HS-5 (cell line): ENCODE measurements around the gene IL31RA.
"Not testable (repeated sequence)": the region's sequence is repeated elsewhere in the genome, so short reads cannot be mapped to it uniquely, and the experiment has no call there.

Experiments
- DNase-seq: peaks from one replicate; pipeline ENCODE4 v3.0.0-alpha.2; 2012; ENCODE audit warnings: low read depth

IL31RA gene

DNA sequence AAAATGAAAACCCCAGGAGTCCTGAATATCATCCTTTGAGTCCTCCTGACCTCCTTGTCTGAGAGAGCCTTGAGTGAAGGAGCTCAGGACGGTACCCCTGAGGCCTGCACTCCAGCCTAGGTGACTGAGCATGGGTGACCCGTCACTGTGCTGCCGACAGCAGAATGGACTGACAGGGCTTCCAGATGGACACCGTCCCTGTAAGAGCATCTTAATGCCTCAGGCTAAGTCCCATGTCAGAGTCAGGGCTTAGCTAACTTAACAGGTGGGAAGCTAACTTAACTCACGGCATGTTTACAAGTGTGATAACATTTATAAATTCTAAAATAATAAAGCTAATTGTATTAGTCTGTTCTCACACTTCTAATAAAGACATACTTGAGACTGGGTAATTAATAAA, 75.3 kb downstream of the IL31RA start:
- no peak for DNase-seq

DNA sequence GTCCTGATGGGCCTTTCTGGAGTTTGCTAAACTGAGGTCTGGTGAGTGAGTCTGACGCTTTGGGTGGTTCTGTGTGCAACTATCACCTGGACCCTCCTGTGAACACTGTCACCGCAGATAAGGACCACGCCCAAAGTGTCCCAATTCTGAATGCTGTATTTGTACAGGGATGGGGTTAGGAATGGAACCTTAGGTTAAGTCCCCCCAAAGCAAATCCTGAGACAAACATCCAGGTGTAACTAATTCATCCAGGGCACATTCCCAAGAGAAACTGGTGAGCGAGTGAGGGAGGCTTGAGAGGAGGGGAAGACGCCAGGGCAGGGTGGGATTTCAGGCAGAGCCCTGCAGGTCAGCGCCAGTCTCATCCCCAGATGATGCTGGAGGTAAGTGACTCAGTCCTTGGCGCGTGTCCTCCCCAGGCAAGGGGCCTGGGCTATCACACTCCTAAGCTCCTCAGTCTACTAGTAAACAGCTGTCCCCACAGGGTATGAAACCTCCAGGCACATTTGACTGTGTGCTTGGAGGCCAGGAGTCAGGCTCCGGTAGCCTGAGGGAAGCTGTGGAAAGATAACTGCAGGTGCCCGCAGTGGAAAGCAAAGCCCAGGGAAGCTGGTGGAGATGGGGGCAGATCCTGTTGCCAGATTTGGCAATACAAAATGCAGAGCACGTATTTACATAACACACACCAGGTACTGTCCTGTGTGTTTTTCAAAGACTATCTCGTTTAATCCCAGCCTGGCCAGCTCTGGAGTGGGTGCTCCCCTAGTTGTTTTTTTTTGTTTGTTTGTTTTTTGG, 76.9 kb downstream of the IL31RA start:
- no peak for DNase-seq

DNA sequence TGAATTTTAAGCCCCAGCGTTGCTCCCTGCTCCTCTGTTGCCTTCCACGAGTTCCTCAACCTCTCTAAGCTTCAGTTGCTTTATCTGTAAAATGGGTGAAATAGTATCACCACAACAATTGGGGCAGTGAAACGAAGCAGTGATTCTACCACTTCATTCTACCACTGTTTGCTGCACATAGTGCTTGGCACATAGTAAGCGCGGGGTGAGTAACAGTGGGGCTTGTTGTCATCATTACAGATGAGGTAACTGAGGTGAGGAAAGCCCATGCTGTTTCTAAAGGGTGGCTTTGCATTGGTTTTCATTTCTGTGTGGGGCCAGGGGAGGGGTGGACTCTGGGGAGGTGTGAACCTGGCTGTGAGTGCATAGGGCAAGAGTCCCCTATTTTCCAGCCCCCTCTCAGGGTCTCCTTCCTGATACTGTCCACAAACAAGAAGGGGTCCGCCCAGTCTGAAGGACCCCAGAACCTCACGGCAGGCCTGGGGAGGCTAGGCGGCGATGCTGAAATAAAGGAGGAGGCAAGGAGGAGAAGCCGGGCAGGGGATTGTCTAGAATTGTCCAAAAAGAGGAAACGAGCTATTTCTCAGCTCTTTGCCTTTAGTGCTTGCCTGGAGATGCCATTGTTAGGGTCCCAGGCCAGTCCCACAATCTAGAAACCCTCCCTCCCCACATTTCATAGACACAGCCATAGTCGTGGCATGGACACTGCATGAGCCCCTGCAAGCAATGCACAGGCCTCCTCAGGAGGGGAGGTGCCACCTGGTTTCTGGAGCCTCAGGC, 78.1 kb downstream of the IL31RA start:
- DNase-seq, result no peak

DNA sequence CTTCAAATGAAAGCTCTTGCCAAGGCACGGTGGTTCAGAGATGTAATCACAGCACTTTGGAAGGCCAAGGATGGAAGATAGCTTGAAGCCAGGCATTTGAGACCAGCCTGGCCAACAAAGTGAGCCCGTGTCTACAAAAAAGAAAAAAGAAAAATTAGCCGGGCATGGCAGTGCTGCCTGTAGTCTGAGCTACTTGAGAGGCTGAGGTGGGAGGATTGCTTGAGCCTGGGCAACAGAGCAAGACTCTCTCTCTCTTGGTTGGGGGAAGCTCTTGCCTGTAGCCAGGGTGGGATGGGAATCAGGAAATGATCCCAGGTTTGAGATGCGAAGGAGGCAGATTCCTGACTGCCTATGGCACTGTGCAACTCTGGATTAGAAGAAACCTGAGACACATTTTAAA, 81.5 kb downstream of the IL31RA start:
- no peak for DNase-seq

DNA sequence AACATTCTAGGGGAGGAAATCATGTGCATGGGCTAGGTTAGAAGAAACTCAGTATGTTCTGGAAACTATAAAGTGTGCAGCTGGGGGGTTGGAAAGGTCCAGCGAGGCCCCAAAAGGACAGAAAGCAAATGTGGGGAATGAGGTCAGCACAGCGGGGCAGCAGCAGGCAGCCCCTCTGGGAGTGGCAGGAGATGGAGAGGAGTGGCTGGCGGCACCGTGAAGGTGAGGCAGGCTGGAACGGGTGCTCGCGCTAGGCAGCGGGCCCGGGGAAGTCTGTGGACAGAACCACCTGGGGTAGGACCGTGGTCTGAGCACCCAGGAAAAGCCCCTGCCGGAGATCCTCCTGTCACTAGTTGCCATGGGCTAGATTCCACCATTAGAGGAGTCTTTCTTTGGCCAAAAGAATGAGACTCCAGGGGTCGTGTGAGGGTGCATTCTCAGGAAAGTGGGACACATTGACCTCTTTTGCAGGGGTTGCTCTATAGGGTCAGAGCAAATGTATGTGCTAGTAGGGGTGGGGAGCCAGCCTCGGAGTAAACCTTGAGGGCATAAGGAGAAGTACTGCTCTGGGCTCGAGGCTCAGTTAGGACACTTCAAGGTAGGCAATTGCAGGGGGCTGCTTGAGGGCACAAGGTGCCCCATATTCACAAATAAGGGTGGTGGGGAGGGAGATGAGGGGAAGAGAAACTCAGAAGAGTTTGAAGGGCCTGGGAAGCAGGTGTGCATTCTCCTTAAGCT, 82.4 kb downstream of the IL31RA start:
- DNase-seq, result no peak

DNA sequence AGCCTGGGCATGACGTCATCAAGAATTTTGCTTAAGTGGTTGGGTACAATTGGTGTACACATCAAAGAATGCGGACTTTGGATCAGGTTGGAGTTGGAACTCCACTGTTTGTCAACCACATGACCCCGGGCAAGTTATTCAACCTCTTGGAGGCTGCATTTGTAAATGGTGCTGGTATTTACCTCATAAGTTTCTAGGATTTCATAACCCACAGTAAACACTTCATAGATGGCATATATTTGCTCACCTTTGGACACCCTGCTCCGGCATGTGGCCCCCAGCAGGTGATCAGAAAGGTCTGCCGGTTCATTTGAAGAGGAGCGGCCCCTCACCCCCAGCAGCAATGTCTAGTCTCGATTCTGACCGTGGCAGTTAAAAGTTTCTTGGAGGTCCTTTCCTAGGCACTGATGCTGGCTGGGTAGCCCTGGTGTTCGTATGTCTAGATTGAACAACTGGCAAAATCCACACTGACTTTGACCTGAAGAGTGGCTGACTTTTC, 83.0 kb downstream of the IL31RA start:
- DNase-seq, result no peak

DNA sequence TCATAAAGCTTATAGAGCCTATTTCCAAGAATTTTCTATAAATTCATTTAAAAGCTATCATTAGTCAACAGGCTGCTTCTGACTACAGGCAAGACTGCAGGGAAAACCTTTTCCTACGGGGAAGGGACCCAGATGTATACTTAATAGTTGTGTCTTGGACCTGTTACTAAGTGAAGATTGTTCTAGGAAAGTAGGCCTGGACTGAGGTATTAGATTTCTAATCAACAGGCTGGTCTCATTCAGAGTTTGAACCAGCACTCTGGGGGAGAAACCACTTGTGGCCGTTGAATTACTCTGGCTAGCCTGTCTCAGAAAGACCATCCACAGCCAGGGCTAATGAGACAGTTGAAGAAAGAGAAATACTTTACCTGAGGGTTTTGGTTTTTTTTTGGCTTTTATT, 83.6 kb downstream of the IL31RA start:
- DNase-seq, result no peak

DNA sequence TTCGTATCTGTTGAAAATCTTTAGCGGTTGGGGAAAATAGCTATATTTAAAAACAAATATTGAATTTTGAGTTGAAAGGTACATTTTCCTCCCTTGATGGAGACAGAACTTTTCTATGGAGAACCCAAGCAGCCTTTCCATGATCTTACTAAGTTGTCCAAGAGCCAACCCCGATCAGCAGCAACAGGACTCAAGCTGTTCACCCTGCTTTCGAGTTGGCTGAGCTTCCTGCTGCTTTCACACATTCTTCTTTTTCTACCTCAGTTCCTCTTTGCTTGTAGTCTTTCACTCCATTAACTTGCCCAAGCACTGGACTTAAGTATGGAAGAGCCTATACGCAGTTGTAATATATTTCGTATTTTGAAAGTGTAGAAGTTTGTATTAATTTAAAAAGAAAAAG, 84.2 kb downstream of the IL31RA start:
- no peak for DNase-seq

DNA sequence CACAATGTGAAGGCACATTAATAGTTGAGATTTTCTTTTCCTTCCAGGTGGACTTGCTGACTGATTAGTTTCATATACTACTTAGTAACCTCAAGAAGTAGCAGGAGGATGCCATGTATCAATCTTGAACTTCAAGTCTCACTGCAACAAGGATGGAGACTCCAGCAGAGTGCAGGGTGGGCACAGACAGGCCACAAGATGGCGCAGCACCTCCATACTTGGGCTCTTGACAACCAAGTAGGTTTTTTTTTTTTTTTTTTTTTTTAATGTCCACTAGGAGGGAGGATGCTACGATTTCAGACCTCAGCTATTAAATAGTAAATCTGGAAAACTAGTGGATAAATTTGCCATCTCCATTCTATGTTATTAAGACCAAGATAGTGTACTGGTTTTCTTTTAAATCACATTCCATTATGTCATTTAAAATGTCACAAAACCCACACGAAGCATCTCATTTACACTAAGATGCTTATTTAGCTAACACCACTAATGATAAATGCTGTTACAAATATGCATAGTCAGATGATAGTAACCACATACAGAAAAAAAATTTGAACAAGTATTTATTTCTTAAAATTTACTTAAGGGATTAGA, 85.0 kb downstream of the IL31RA start:
- DNase-seq, result peak; percentile 68

DNA sequence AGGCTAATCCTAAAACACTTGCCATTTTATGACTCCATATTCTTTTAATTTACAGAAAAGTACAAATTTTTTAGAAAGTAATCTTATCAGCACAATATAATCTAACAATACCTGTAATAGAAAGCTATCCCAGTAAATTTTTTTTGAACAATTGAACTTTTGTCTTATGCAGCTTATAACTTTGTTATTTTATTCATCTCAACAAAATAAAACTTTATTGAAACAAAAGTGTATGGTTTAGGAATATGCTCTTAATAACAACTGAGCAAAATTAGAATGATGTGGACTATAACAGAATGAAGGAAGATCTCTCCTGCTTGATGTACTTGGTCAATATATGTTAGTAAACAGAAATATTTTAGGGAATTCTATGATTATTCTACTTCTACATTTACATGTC, 86.4 kb downstream of the IL31RA start:
- DNase-seq, result not testable (repeated sequence)

DNA sequence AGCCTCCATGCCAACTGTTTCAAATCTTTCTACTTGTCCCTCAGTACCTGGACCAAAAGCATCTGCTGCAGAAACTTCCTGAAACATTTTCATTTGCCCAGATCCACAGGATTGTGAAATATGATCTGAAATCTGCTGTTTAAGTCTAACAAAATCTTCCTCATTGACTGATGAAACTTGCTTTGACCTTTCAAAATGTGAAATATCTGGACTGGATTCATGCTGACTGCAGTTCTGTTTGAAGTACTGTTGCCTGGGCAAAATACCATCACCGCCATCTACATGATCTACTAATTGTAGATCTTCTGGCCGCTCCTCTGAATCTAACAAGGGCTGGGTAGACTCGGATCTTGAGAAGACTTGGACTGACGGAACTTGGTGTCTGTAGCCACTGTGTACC, 90.0 kb downstream of the IL31RA start:
- DNase-seq, result not testable (repeated sequence)

DNA sequence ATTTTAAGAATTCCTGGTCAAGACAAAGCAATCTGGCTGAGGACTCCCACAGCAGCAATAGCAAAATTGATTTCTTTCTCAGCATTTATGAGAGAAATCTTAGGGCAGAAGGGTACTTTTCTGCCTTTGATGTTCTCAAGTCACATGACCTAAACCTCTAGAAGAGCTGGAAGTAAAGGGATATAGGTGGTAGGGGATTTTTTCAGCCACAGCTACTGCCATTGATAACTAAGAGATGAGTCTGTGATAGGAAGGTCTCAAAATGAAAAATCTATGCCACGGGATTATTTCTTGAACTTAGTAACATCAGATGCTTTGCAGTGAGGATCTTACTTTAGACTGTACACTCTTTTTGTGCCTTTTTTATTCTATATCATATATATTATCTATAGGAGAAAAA, 108.1 kb downstream of the IL31RA start:
- DNase-seq, result no peak

DNA sequence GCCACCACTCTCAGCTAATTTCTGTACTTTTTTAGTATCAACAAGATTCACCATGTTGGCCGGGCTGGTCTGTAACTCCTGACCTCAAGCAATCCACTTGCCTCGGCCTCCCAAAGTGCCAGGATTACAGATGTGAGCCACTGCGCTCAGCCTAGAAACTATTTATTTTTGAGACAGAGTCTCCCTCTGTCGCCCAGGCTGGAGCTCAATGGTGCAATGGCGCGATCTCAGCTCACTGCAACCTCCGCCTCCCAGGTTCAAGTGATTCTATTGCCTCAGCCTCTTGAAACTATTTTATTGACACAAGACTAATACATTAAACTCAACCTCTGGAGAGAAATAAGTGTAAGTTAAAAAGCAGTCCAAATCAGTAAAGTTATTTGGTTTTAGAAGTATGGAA, 109.6 kb downstream of the IL31RA start:
- no peak for DNase-seq

DNA sequence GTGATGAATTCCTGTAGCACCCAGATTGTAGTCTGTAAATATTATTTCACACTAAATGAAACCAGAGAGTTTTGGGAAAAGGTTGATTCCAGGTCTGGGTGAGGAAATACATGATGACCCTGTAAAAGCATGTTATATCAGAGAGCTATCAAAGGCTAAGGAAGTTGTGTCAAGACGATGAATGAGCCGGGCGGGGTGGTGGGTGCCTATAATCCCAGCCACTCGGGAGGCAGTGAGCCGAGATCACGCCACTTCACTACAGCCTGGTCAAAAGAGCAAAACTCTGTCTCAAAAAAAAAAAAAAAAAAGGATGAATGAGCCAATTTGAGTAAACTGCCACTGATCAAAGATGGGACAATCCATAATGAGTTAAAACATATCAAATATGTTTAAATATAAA, 114.4 kb downstream of the IL31RA start:
- DNase-seq, result no peak

DNA sequence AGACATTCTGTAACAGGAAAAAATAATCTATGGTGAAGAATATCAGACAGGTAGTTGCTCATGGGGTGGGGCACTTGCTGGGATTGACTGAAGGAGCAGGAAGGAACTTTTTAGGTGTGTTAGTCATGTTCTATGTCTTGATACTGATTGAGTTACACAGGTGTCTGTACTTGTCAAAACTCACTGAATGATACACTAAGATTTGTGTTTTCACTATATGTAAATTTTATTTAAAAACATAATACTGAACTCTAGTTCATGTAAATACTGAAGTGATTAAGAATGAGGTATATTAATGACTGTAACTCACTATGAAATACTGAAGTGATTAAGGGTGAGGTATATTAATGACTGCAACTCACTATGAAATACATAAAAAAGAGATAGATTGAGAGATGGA, 115.1 kb downstream of the IL31RA start:
- DNase-seq, result no peak

DNA sequence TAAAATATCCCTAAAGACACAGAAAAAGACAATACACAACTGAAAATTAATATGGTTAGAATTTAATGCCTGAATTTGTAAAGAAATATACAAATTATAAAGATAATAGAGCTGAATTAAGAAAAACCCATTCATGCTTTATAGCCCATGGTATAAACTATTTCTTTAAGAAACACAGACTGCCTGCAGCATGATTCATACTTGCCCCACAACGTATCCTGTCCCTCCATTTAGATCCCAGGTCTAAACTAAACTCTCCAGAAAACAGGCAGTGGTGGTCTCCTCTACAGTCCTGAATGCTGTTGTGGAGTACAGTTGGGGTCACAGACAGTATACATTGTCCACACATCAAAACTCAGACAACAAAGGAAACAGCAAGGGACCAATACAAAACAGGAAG, 118.8 kb downstream of the IL31RA start:
- no peak for DNase-seq
